Muscle of back (tissue), 11 donors: ENCODE data around the gene ANKH. TPM values are rescaled to one million over a fixed set of nuclear protein-coding genes. Genes with fewer than 3 reads are reported as not detected.

Experiments
- DNase-seq, 3 donors: peaks; one replicate each; pipeline versions ENCODE4 v3.0.0 to v3.0.0-alpha.2; 2013
- polyA plus RNA-seq, 10 donors: library from polyadenylated mRNA; unstranded; fragments of 120-200 nt; gene quantifications; one replicate each; pipeline ENCODE4 v1.2.1, GENCODE V29; 2013; ENCODE audit not compliant: insufficient read length in 10 of 10

The ANKH gene
- polyA plus RNA-seq, 10 donors, result 12.5 to 25.9 (median 18.3) TPM

GRCh38 chr5:14666357-14666756 lies 205.2 kb downstream of the ANKH start:
- no peak for DNase-seq

GRCh38 chr5:14665949-14666348 lies 205.6 kb downstream of the ANKH start:
- DNase-seq, result peak in 1 of 3 donors; percentile 29

DNA sequence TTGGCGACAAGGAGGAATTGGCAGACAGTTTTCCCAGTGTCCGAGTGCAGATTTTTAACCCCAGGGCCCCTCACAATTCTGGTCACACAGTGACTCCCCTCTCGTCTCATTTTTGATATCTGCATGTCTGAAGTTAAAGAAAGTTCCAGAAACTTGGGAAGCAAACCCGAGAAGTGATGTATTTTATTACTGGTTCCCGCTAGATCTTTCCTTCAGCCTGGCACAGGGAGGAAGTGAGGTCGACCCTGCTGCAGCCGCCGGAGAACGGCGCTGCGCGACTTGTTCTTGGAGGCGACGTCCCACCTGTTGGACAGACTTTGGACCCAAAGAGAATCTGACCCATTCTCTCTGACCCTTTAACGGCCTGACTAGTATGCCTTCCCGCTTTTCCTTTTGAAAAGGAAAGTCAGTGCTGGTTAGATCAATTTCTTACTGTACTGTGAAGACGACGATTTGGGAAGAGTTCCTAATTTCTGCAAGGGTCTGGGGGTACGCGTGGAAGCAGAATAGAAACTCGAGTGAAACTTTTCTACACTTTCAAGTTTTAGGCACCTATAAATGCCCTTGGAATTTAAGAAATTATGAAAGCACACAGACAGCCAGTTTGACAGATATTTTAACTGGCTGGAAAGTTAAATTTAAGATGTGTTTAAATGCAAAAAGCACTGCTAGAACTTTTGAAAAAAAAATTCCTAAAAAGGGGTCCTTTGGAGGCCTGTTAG lies 206.3 kb downstream of the ANKH start:
- DNase-seq, result peak in 2 of 3 donors; percentile 41 to 72

GRCh38 chr5:14664270-14665100 lies 207.1 kb downstream of the ANKH start, which contains the start of gene OTULIN:
Gene OTULIN, plus strand, starts transcription at chr5:14664718. Its CDS starts 108 bp downstream, at chr5:14664826.
- peak; percentile 89 to 98 (median 96) for DNase-seq

DNA sequence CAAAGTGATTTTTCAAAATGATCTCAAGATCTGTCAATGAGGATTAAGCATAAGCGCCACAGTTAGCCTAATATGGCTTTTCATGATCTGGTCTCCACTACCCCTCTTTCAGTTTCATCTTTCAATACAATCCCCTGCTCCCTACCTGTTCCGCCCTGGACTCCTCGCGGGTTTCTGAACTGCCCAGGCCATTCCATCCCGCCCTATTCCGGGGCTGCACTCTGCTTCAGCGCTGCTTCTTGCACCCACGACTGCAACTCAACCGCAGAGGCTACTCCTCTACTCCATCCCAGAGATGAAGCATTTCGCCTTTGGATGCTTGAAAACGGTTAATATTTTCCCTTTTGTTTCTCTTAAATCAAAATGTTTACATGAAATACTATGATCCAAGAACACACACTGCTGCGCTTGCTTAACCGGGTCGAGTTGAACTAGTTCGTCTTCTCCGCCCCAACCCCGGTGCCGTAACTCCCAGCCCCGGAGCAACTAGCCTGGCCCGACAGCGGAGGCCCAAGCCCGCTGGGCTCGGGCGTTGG lies 207.8 kb downstream of the ANKH start:
- no peak for DNase-seq

DNA sequence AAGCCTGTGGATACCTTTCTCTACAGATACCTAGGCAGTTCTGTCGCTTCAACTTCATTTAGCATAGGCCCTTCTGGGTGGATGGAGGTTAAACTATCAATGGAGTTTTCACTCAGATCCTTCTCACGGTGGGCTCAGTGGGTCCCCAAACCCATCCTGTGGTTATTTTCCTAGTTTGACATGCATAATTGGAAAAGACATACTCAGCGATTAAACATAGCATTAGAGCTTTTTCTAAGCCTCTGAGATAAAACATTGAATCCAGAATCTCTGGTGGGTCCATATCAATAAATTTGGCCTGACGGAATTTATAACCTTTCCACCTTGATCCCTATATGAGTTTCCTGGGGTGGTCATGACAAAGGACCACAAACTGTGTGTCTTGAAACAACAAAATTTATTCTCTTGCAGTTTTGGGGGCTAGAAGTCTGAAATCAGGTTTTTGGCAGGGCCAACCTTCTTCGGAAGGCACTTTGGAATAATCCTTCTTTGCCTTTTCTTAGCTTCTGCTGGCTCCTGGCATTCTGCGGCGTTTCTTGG lies 208.8 kb downstream of the ANKH start:
- DNase-seq, result no peak

- DNase-seq, result no peak
Measured at GRCh38 chr5:14660833-14661232, 210.7 kb downstream of the ANKH start.

DNA sequence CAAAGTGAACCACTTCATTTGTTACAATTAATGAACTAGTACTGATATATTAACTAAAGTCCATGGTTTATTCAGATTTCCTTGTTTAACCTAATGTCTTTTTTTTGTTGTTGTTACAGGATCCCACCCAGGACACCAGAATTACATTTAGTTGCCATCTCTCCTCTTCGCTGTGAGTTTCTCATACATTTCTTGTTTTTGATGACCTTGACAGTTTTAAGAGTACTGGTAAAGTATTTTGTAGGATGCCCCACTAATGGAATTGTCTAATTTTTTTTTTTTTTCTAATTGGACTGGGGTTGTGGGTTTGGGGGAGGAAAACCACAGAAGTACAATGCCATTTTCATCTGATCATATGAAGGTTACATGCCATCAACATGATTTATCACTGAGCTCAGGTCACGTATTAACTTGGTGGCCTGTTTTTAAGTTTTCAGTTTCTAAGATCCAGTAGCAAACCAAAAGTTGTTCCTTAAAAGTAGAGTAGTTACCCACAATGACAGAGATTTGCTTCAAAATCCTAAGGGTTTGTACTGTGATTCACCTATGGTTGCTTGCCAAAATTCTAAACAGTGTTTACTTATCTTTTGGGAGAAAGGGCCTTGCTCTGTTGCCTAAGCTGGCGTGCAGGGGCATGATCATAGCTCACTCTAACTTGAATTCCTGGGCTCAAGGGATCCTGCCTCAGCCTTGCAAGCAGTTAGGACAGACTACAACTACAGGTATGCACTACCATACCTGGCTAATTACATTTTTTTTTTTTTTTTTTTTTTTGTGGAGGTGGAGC lies 211.6 kb downstream of the ANKH start:
- DNase-seq, result no peak

DNA sequence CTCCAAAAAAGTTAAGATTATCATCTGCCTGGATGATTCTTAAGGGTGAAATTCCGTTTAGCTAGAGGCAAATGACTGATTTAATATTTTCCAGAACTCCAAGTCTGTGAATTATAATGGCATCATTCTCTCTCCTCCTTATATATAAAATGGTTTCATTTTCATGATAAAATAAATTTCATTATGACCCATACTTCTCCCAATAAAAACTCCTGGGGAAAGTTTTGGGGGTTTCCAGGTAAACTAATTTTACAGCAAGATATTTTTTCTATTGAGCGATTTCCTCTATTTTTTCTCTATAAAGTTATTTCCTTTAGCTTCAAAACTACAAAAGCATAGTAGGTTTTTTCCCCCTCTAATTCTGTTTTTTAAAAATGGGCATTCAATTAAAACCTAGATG lies 214.7 kb downstream of the ANKH start:
- no peak for DNase-seq

GRCh38 chr5:14655146-14655741 lies 216.3 kb downstream of the ANKH start:
- DNase-seq, result no peak

Other genes starting within 250 kb of the ANKH start
- 10 to 100 TPM; 10.3 to 15.8 (median 14.0) TPM for gene OTULIN, start 207.1 kb downstream of the ANKH start, polyA plus RNA-seq